Measurements from ENCODE around the gene ATF7.
"Not testable (repeated sequence)": the region's sequence is repeated elsewhere in the genome, so short reads cannot be mapped to it uniquely, and the experiment has no call there.

ATF7 gene

DNA sequence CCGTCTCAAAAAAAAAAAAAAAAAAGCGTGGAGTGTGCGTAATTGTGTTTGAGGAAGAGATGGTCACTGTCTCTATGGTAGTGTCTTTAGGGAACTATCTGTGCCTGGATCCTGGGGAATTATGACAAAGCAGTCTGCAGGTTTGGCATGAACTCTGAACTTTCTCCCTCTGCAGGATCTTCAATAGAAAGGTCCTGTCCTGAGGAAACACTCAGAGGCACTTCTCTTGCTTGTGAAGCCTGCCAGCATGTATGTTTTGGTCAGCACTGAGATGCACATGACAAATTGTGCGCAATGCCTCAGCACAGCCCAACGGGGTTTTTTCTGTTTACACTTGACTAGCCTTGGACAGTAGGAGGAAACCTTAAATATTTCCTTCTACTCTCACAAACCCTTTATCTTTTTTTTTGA lies 46.6 kb downstream of the ATF7 start:
- in situ Hi-C loops (cut with MboI; ENCODE audit: low sequenced_read_pairs): no loop called here
- Histone ChIP-seq H3K4me3 (no peak overlapping the region), H3K9me3 (no peaks in the 10 kb centered on the region), H3K36me3 (replicated peaks) (no peaks in the 10 kb centered on the region), H3K4me1 (peaks cover 5% of the 10 kb centered on the region; the same call in 1 of the 2 replicates), H3K27me3 (ENCODE audit: low read depth) (no peaks in the 10 kb centered on the region)
- DNase-seq (ENCODE audit: low spot score in 2 of 2): no peak

DNA sequence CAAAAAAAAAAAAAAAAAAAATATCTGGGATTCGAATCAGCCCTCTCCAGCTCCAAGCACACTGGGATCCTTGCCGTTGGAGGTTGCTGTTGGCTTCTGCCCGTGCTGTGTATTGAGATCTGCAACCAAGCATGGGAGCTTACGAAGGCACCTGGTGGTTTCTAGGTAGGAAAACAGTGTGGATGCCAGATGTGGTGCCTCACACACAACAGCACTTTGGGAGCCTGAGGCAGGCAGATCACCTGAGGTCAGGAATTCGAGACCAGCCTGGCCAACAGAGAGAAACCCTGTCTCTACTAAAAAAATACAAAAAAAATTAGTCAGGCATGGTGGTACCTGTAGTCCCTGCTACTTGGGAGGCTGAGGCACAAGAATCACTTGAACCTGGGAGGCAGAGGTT lies 47.4 kb downstream of the ATF7 start:
- Histone ChIP-seq H3K4me1 (peaks cover 5% of the 10 kb centered on the region; the same call in 1 of the 2 replicates), H3K9me3 (no peaks in the 10 kb centered on the region), H3K36me3 (replicated peaks) (no peaks in the 10 kb centered on the region), H3K27me3 (ENCODE audit: low read depth) (no peaks in the 10 kb centered on the region), H3K4me3 (no peak overlapping the region)
- in situ Hi-C loops (cut with MboI; ENCODE audit: low sequenced_read_pairs): no loop called here
- DNase-seq (ENCODE audit: low spot score in 2 of 2): no peak

DNA sequence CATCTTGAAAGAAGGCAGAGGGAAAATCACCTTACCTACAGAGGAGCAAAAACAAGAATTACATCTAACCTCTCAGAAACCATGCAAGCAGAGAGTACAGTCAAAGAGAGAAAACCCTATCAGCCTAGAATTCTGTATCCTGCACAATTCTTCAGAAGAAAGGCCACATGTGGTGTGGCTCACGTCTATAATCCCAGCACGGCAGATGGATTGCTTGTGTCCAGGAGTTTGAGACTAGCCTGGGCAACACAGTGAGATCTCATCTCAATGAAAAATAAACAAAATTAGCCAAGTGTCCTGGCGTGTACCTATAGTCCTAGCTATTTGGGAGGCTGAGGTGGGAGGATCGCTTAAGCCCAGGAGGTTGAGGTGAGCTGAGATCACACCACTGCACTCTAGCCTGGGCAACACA lies 48.2 kb downstream of the ATF7 start:
- Histone ChIP-seq H3K9me3 (no peaks in the 10 kb centered on the region), H3K36me3 (replicated peaks) (no peaks in the 10 kb centered on the region), H3K27me3 (ENCODE audit: low read depth) (no peaks in the 10 kb centered on the region), H3K4me1 (peaks cover 5% of the 10 kb centered on the region; the same call in 1 of the 2 replicates), H3K4me3 (no peak overlapping the region)
- no peak for DNase-seq (ENCODE audit: low spot score in 2 of 2)
- in situ Hi-C loops (cut with MboI; ENCODE audit: low sequenced_read_pairs): no loop called here

DNA sequence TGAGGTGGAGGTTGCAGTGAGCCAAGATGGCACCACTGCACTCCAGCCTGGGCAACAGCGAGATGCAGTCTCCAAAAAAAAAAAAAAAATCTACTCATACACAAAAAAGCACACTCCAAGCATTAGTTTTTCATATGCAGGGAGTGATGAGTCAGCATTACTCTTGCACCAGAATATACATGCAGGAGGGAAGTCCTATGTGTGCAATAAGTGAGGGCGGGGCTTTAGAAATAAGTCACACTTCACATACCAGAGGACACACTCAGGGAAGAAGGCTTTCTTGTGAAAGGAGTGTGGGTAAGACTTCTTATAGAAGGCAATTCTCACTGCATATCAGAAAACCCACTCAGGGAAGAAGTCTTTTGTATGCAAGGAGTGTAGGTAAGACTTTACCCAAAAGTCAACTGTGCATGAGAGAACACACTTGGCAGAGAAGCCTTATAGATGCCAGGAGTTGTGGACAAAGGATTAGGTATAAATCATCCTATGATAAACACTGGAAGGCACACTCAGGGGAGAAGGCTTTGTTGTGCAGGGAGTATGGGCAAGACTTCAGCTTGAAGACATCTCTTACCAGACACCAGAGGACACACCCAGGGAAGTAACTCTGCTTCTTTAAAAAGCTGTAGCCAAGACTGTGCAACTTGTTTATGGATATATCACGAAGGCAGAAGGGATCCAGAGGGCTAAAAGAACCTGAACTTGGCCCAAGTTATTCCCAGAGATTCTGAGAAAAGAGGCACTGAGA lies 50.5 kb downstream of the ATF7 start:
- no peaks in the 10 kb centered on the region for H3K27me3 ChIP-seq (ENCODE audit: low read depth)
- no peak overlapping the region for H3K4me3 ChIP-seq
- in situ Hi-C loops (cut with MboI; ENCODE audit: low sequenced_read_pairs): no loop called here
- H3K9me3 ChIP-seq: no peaks in the 10 kb centered on the region
- peaks cover 5% of the 10 kb centered on the region; the same call in 1 of the 2 replicates for H3K4me1 ChIP-seq
- no peaks in the 10 kb centered on the region for H3K36me3 ChIP-seq (replicated peaks)
- DNase-seq (ENCODE audit: low spot score in 2 of 2): no peak

DNA sequence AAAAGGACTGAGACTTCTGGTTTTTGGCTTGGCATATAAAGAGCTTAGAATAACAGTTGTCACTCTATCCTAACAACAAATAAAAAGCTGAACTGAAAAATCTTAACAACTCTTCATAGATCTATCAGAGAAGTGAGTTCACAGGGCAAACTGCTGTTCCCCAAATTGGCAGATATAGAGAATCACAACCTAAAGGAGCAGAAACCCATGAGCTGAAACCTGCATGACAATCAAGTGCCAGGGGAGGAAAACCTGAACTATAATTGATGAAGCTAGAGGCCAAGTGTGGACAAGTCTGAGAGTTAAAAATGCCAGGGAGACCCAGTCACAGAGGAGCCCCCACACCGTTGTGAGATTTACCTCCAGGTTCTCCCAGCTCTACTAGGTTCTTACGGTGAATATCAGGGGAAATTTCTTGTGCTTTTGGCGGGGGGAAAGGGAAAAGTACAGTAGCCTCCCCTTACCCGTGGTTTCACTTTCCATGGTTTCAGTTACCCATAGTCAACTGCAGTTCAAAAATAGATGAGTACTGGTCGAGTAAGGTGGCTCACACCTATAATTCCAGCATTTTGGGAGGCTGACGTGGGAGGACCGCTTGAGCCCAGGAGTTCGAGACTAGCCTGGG lies 53.9 kb downstream of the ATF7 start:
- Histone ChIP-seq H3K27me3 (ENCODE audit: low read depth) (no peaks in the 10 kb centered on the region), H3K36me3 (replicated peaks) (no peaks in the 10 kb centered on the region), H3K4me1 (peaks cover 5% of the 10 kb centered on the region; the same call in 1 of the 2 replicates), H3K9me3 (no peaks in the 10 kb centered on the region), H3K4me3 (no peak overlapping the region)
- in situ Hi-C loops (cut with MboI; ENCODE audit: low sequenced_read_pairs): no loop called here
- no peak for DNase-seq (ENCODE audit: low spot score in 2 of 2)

DNA sequence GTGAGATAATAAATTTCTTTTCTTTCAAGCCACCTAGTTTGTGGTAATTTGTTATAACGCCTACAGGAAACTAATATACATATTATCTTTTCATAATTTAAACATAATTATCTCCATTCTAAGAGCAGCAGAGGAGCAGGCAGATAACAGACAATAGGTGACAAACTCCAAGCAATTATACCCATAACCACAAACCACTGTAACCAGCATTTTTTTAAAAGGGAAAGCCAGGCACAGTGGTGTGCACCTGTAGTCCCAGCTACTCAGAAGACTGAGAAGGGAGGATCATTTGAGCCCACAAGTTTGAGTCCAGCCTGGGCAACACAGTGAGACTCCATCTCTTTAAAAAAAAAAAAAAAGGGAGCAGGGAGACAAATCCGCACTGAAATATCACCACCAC lies 54.9 kb downstream of the ATF7 start:
- peaks cover 5% of the 10 kb centered on the region; the same call in 1 of the 2 replicates for H3K4me1 ChIP-seq
- in situ Hi-C loops (cut with MboI; ENCODE audit: low sequenced_read_pairs): no loop called here
- H3K4me3 ChIP-seq: no peak overlapping the region
- H3K9me3 ChIP-seq: no peaks in the 10 kb centered on the region
- no peaks in the 10 kb centered on the region for H3K36me3 ChIP-seq (replicated peaks)
- no peak for DNase-seq (ENCODE audit: low spot score in 2 of 2)
- H3K27me3 ChIP-seq (ENCODE audit: low read depth): no peaks in the 10 kb centered on the region

DNA sequence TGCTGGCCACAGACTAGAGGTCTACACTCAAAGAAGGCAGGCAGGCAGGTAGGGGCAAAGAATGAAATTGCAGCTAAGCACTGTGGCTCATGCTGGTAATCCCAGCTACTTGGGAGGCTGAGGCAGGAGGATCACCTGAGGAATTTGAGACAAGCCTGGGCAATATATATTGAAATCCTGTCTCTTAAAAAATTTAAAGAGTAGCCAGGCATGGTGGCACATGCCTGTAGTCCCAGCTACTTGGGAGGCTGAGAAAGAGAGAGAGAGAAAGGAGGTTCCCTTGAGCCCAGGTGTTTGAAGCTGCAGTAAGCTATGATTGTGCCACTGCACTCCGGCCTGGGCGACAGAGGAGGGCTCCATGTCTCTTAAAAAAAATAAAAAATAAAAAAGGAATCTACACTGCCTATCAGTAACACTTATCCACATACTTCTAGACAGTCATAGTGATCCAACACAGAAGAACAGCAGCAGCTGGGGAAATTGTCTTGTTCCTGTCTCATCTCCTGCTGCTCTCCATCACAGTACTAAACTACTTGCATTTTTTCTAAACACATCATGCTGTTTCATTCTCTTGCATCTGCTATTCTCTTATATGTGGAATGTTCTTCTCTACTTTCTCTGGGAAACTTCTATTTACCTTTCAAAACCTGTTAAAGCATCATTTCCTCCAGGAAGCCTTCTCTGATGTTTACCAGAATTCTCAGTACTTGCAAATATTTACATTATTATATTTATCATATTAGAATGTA lies 57.2 kb downstream of the ATF7 start:
- no peak for DNase-seq (ENCODE audit: low spot score in 2 of 2)
- no peaks in the 10 kb centered on the region for H3K27me3 ChIP-seq (ENCODE audit: low read depth)
- no peaks in the 10 kb centered on the region for H3K36me3 ChIP-seq (replicated peaks)
- H3K4me1 ChIP-seq: no peaks in the 10 kb centered on the region
- in situ Hi-C loops (cut with MboI; ENCODE audit: low sequenced_read_pairs): no loop called here
- no peaks in the 10 kb centered on the region for H3K9me3 ChIP-seq
- H3K4me3 ChIP-seq: no peak overlapping the region

DNA sequence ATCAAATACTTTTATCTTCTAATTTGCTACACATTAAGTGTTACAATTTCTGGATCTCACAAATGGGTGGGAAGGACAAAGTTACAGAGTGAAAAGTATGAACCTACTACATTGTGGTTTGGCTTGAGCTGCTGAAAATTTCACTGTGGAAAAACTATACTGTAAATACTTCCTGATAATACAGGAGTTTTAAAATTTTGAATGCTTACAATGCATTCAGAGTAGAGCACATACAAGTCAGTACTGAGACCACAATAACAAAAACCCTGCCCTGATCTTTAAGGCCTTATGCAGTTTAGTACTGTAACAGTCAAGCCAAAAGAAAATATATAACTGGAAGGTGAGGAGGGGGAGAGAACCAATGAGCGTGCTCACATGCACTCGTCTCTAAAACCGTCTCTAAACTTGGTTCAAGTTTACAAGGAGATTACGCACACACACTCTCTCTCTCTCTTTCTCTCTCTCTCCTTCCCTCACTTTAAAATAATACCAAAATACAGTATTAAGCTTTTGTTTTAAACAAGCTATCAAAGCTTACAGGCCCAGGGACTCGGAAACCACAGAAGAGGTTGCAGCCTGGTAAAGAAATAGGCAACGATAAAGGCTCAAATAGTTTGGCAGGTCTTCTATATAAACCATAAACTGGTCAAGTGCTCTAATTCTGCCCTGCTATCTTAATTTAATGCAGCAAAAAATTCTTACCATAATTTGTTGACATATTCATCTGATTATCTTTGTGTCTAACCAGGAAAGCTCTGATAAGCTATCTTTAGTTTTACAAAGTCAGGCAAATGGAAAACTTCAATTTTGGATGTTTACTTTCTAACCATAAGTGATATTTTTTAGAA lies 58.0 kb downstream of the ATF7 start:
- in situ Hi-C loops (cut with MboI; ENCODE audit: low sequenced_read_pairs): no loop called here
- Histone ChIP-seq H3K4me1 (no peaks in the 10 kb centered on the region), H3K9me3 (no peaks in the 10 kb centered on the region), H3K36me3 (replicated peaks) (no peaks in the 10 kb centered on the region), H3K4me3 (no peak overlapping the region), H3K27me3 (ENCODE audit: low read depth) (no peaks in the 10 kb centered on the region)
- no peak for DNase-seq (ENCODE audit: low spot score in 2 of 2)

DNA sequence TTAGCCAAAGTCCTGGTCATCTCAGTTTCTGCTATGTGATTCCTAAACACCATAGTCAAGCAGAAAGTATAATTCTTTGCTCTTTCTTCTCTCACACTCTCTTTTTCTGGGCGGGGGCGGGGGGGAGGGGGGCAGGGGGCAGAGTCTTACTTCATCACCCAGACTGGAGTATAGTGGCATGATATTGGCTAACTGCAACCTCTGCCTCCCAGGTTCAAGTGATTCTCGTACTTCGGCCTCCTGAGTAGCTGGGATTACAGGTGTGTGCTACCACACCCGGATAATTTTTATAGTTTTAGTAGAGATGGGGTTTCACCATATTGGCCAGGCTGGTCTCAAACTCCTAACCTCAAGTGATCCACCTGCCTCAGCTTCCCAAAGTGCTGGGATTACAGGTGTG lies 60.8 kb downstream of the ATF7 start:
- H3K27me3 ChIP-seq (ENCODE audit: low read depth); DNase-seq (ENCODE audit: low spot score in 2 of 2); H3K9me3 ChIP-seq; H3K36me3 ChIP-seq (replicated peaks); H3K4me3 ChIP-seq; in situ Hi-C loops (cut with MboI; ENCODE audit: low sequenced_read_pairs); H3K4me1 ChIP-seq: not testable (repeated sequence)

DNA sequence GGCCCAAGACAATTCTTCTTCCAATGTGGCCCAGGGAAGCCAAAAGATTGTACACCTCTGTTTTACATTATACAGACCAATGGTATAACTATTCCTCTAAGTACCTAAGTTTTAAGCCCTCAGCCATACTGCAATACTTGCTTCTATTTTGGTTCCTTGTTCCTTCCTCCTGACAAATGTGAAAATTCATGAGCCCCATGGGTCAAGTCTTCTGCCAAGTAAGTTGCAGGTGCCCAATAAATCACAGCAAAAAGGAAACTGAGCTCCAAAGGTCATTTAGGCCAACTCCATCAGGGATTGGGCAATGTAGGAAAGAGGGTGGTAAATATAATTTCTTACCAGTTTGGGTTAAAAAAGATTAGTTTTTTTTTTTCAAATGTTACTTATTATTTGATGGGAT lies 61.2 kb downstream of the ATF7 start:
- DNase-seq (ENCODE audit: low spot score in 2 of 2): no peak
- H3K4me1 ChIP-seq: 0 out of 2 replicates have a peak, but pooled peaks cover 2% of the 10 kb centered on the region
- no peaks in the 10 kb centered on the region for H3K9me3 ChIP-seq
- no peaks in the 10 kb centered on the region for H3K27me3 ChIP-seq (ENCODE audit: low read depth)
- H3K4me3 ChIP-seq: no peak overlapping the region
- in situ Hi-C loops (cut with MboI; ENCODE audit: low sequenced_read_pairs): no loop called here
- H3K36me3 ChIP-seq (replicated peaks): no peaks in the 10 kb centered on the region

DNA sequence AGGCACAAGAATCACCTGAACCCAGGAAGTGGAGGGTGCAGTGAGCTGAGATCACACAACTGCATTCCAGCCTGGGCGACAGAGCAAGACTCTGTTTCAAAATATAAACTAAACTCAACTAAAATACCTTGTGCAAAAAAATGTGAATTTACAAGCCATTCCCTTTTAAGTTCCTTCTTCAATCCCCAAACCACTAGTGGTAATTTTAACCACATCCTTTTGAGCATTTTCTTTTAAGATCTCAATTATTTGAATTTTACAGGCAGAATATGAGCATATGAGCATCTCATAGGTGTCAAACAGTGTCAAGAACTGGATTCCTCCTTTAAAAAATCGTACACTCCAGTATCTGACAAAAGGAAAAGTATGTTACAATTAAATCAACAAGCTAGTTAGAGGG lies 61.9 kb downstream of the ATF7 start:
- Histone ChIP-seq H3K27me3 (ENCODE audit: low read depth) (no peaks in the 10 kb centered on the region), H3K36me3 (replicated peaks) (no peaks in the 10 kb centered on the region), H3K9me3 (no peaks in the 10 kb centered on the region), H3K4me3 (no peak overlapping the region), H3K4me1 (0 out of 2 replicates have a peak, but pooled peaks cover 2% of the 10 kb centered on the region)
- DNase-seq (ENCODE audit: low spot score in 2 of 2): no peak
- in situ Hi-C loops (cut with MboI; ENCODE audit: low sequenced_read_pairs): no loop called here

DNA sequence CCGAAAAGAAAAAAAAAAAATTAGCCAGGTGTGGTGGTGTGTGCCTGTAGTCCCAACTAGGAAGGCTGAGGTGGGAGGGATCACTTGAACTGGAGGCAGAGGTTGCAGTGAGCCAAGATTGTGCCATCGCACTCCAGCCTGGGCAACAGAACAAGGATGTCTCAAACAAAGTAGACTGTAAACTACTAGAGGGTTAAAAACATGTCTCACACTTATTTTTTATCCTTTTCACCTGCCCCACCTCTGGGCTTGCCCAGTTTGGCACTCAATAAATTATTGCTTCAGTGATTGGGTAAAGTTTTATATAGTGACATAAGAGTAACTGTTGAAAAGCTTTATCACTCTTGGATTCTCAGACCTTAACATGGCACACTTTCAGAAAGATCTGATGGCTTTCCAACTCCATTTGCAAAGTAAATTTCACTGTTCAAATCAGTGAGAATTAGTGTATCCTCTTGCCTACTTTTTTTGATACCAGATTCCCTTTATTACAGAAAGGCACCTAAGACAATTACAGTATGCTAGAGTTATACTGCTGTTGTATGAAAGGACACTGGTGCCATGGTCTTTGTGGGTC lies 62.6 kb downstream of the ATF7 start:
- no peaks in the 10 kb centered on the region for H3K36me3 ChIP-seq (replicated peaks)
- H3K27me3 ChIP-seq (ENCODE audit: low read depth): no peaks in the 10 kb centered on the region
- in situ Hi-C loops (cut with MboI; ENCODE audit: low sequenced_read_pairs): no loop called here
- DNase-seq (ENCODE audit: low spot score in 2 of 2): no peak
- 0 out of 2 replicates have a peak, but pooled peaks cover 2% of the 10 kb centered on the region for H3K4me1 ChIP-seq
- H3K4me3 ChIP-seq: no peak overlapping the region
- no peaks in the 10 kb centered on the region for H3K9me3 ChIP-seq

DNA sequence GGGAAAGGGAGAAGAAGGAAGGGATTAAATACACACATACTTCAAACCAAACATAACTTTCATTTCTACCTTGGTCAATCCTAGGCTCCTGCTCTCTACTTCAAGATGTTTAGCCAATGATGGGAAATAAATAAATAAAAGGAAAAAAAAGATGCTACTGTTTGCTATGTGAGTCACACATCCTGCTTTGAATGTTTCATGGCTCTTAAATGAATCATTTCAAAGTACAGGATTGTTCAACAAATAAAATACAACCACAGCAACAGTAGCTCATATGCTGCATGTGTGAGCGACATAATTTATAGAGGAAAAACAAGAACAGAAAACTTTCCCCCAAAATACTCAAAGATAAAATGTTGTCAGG lies 64.6 kb downstream of the ATF7 start:
- H3K36me3 ChIP-seq (replicated peaks): no peaks in the 10 kb centered on the region
- H3K9me3 ChIP-seq: no peaks in the 10 kb centered on the region
- in situ Hi-C loops (cut with MboI; ENCODE audit: low sequenced_read_pairs): no loop called here
- DNase-seq (ENCODE audit: low spot score in 2 of 2): no peak
- 0 out of 2 replicates have a peak, but pooled peaks cover 2% of the 10 kb centered on the region for H3K4me1 ChIP-seq
- no peaks in the 10 kb centered on the region for H3K27me3 ChIP-seq (ENCODE audit: low read depth)
- H3K4me3 ChIP-seq: no peak overlapping the region
